Endothelial cell of umbilical vein (primary cell): ENCODE results near the gene SOX18.
"Not testable (repeated sequence)": the region's sequence is repeated elsewhere in the genome, so short reads cannot be mapped to it uniquely, and the experiment has no call there.

Source experiments
- CTCF ChIP-seq, 2 donors: IDR thresholded peaks; 1 replicate in 1 of 2; 2 replicates in 1 of 2; pipeline ENCODE4 v1.5.1; 2011; ENCODE audit warnings: low read length in 2 of 2, mild to moderate bottlenecking in 2 of 2, moderate library complexity in 2 of 2, control low read depth in 1 of 2, inconsistent platforms in 1 of 2, low read depth in 1 of 2; ENCODE audit not compliant: insufficient read depth in 1 of 2; ENCODE audit errors: extremely low read depth in 1 of 2
- EZH2 ChIP-seq: IDR thresholded peaks from 2 replicates; pipeline ENCODE4 v1.6.1; 2012; ENCODE audit warnings: borderline replicate concordance, low read depth, mild to moderate bottlenecking, moderate library complexity, low read length, inconsistent platforms; ENCODE audit not compliant: severe bottlenecking
- POLR2A ChIP-seq: IDR thresholded peaks from 2 replicates; pipeline ENCODE4 v1.6.1; 2012; ENCODE audit warnings: low read depth, mild to moderate bottlenecking, control low read depth, low read length
- POLR2AphosphoS5 ChIP-seq: IDR thresholded peaks from 2 replicates; pipeline ENCODE4 v1.6.1; 2012; ENCODE audit warnings: low read depth, mild to moderate bottlenecking, control low read depth, low read length, moderate library complexity; ENCODE audit not compliant: insufficient read depth

- not testable (repeated sequence) for TF ChIP-seq CTCF (IDR thresholded peaks at IDR 0.05; ENCODE audit: extremely low read depth in 1 of 2, insufficient read depth in 1 of 2, low read depth in 1 of 2, low read length in 2 of 2); POLR2A; EZH2; POLR2AphosphoS5
Measured at GRCh38 chr20:64012385-64013154, 36.9 kb downstream of the SOX18 start.
